Stimulated activated CD8-positive, alpha-beta memory T cell treated with anti-CD3 and anti-CD28 coated beads, Interleukin-7, amount 100 ng/mL, for 1 hour (primary cell): ENCODE data around the gene CNOT4.
"Not testable (repeated sequence)": the region's sequence is repeated elsewhere in the genome, so short reads cannot be mapped to it uniquely, and the experiment has no call there.

ENCODE experiments used
- DNase-seq, 2 donors: peaks; one replicate each; pipeline ENCODE4 v3.0.0-alpha.2; 2020; ENCODE audit warnings: low read depth in 2 of 2

CNOT4 gene

DNA sequence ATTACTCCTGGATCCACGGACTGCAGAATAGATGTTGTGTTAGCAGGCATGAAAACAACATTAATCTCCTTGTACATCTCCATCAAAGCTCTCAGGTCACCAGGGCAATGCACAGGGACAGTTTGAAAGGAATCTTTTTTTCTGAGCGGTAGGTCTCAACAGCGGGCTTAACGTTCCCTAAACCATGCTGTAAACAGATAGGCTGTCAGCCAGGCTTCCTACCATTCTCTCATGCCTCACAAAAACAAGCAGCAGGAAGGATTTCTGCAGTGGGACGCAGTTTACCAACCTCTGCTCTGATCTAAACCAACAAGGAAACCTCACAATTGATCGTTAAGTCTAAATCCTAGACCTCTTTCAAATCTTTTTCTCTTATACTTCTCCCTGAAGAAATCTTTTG lies 50.8 kb downstream of the CNOT4 start:
- DNase-seq, result no peak

DNA sequence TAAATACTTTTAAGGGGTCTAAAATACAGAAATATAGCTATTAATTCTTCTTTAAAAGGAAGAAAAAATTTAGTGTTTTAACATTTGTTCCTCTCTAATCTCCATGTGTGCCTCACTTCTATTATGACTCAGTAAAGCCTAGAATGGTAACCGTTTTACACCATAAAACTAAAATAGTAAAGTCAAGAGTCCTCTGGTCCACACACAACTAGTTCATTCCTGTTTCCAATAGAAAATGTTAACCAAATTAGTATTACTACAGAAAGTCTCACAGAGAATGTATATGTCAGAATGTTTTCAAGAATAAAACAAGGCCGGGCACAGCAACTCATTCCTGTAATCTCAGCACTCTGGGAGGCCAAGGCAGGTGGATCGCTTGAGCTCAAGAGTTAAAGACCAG lies 55.8 kb downstream of the CNOT4 start:
- no peak for DNase-seq

DNA sequence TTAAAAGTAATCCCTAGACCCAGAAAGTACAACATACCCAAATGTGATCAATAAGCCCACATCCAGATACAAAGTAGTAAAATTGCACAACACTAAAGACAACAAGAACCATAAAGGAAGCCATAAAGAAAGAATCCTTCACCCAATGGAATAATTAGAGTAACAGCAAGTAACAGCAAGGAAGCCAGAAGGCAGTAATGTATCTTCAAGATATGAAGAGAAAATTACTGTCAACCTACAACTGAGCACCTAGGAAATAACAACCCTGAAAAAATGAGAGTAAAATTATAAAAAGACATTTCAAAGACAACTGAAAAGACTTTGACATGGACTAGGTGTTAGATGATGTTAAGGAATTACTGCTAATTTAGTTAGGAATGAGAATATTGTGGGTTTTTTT lies 60.5 kb downstream of the CNOT4 start:
- DNase-seq, result no peak

DNA sequence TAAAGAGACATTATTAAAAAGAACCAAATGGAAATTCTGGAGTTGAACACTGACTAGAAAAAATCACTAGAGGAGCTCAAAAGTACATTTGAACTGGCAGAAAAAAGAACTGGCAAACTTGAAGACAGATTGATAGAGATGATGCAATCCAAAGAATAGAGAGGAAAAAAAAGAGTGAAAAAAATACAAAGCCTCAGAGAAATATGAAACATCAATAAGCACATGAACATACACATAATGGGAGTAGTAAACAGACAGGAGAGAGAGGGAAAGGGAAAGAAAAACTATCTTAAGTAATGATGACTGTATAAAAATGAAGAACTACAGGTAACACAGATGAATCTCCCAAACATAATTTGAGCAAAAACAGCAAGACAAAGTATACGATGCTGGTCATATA lies 61.1 kb downstream of the CNOT4 start:
- DNase-seq, result no peak

DNA sequence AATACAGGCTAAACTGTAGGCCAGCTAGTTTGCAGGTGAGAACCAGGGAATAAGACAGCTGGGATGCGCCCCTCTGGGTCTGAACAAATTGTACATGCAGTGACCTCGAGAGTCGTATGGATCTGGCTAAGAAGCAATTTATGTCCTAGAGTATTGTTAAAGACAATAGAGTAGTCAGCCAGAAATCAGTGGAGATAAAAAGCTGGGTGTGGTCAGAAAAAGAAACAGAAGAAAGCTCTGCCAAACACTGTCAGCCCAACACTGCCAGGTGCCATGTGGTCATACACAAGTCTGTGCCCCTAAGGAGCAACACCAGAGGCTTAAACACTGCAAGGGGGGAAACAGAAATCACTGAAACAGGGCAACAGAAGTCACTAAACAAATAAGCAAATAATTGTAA lies 62.2 kb downstream of the CNOT4 start:
- DNase-seq, result no peak

DNA sequence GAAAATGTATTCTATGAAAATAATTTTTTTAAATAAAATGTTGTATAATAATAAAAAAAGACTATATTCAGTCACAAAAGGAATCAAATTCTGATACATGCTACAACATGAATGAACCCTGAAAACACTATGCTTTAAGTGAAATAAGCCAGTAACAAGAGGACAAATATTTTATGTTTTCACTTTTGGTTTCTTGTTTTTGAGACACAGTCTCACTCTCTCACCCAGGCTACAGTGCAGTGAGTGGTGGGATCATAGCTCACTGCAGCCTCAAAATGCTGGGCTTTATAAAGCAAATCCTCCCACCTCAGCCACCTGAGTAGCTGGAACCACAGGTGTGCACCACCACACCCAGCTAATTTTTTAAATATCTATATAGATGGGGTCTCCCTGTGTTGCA lies 64.2 kb downstream of the CNOT4 start:
- DNase-seq, result no peak

DNA sequence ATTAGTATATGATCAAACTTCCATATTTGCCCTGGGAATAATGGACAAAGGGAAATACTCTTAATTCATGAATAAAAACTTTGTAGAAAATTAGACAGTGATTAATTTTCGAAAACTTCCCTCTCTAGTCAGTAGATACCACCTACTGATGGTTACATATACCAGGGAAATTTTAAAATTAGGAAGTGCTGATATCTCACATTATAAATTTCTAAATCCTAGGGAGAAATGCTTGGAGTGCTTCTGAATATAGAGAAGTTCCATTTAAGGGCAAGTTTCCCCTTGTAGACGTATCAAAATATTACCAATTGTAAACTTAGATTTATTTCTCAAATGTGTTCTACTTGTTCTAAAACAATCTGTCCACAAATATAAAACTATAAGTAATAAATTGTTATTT lies 64.6 kb downstream of the CNOT4 start:
- not testable (repeated sequence) for DNase-seq

DNA sequence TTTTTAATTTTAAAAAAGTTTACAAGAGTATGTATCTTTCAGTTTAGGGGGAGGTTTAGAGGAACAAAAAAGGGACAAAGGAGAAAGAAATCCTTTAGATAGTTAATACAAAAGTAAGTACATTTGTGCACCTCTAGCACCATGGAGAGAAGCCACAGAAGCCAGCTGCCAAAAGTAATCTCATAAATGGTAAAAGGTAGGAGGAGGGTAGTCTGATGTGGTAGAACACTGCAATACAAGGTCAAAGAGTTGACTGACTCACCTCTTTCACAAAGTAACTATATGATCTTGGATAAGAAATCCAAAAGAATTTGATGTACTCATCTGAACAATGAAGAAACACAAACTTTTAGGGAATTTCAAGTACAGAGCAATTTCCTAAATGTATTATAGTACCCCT lies 68.1 kb downstream of the CNOT4 start:
- no peak for DNase-seq

DNA sequence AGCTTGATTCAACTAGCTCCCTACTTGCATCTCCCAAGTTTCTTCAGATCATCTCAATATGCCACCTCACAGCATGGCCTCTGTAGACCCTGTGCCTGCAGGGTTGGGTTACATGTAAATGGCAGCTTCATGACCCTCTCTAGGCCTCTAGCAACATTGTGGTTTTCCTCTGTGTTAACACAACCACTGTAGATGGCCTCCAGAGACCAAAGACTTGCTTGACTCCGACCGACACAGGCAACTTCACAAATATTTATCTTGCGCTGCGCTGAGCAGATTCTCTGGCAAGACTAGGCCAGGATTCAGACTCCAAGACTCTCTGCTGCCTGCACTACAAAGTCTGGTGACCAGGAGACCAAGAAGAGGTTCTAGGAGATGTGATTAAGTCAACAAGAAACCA lies 75.9 kb downstream of the CNOT4 start:
- DNase-seq, result no peak

DNA sequence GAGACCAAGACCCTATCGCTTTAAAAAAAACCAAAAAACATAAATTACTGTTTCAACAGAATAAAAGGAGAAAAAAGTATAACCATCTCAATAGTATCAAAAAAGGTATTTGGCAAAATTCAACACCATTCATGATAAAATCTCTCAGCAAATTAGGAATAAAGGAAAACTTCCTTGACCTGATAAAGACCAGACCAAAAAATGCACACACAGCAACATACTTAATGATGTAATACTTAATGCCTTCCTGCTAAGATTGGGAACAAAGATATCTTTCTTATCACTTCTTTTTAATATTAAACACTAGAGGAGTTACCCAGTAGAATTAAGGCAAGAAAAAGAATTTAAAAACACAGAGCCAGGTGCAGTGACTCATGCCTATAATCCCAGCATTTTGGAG lies 79.3 kb downstream of the CNOT4 start:
- no peak for DNase-seq

DNA sequence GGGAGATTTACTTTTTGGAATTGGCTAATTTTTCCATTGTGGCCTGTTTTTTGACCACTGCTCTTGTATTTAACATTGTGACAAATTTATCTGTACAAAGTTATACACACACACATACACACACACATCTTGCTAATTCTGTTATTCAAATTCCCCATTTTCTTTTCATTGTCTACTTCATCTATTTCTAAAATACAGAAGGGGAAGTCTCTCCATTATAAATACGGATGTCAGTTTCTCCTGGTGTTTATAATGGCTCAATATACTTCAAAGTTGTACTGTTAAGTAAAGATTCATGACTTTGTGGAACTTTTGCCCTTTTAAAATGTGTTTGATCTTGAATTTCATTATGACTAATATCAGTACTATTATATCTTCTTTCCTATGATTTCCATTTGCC lies 81.0 kb downstream of the CNOT4 start:
- DNase-seq, result no peak

DNA sequence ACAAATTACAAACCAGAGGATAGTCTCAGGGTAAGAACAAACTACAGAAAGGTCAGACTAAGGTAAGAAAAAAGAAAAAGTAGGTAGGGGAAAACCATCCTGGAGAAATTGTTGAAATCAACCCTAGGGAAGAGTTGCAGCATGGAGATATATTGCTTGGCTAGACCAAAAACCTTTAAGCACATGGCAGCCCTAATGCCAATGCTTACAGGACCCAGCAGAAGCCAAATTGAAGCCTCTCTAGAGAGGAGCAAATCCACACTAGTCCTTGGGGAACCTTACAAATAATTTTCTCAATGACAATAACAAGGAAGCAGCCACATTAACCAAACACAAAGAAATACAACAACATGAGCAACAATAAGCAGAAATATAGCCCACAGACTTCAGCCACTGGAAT lies 81.9 kb downstream of the CNOT4 start:
- no peak for DNase-seq

DNA sequence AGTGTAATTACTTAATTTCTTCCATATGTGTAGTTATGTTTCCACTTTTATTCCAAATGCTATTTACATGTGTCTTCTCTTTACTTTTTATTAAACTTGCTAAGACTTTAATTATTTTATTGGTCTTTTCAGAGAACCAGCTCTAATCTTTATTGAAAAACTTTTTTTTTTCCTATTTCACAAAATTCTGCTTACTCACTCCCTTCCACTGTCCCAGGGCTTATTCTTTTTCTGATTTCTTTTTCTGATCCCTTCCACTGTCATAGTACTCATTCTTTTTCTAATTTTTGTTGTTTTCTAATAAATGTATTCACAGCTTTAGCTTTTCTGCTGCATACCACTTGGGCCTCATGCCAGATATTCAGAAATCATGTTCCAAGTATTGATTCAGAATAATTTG lies 82.7 kb downstream of the CNOT4 start:
- no peak for DNase-seq

DNA sequence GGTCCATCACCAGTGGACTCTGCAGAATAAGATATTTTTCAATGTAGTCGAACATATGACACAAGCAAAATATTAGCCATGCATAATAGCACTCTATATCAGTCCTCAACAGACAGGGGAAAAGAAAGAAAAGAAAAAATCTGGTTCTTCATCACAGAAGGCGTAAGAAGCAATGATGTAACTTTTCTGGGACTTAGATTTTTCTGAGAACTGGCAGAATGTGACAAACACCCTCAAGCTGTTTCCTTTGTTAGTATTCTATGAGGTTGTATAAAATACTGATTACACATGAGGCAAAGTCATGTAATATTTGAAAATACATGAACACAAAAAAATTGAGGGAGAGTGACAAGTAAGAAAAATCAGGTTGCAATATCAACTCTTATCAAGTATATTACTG lies 84.9 kb downstream of the CNOT4 start:
- no peak for DNase-seq

DNA sequence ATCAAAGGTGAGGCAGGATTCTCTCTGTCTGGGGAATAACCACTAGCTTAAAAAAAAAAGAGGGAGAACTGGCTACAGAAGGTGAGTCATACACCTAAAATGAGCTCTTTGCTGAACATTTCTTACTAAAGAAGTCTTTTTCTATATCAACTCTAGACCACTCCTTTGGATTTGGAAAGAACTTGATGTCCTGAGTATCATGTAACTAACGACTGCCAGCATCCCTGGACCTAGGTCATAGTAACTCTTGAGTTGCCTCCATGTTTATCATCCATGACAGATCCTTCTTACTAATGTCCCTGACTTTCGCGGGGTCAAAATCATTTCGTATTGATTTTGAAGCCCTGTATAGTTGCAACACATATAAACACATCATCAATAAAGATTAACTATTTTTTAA lies 89.1 kb downstream of the CNOT4 start:
- DNase-seq, result no peak

DNA sequence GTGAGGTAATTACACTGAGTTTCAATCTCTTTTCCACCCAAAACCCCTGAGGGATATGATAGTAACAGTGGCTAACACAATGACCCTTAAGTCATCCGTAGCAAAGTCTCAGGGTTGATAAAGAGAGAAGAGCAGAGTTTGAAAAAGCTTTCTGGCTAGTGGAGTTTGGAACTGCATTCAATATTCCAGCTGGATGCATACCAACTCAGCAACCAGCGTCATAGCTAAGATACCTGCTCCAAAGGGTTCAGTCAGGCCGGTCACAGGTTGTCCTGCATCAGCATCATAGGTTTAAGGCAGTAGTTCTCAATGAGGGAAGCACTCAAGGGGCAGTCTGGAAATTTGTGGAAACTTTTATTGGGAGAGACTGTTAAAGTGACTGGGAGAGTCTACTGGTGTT lies 93.5 kb downstream of the CNOT4 start:
- no peak for DNase-seq

DNA sequence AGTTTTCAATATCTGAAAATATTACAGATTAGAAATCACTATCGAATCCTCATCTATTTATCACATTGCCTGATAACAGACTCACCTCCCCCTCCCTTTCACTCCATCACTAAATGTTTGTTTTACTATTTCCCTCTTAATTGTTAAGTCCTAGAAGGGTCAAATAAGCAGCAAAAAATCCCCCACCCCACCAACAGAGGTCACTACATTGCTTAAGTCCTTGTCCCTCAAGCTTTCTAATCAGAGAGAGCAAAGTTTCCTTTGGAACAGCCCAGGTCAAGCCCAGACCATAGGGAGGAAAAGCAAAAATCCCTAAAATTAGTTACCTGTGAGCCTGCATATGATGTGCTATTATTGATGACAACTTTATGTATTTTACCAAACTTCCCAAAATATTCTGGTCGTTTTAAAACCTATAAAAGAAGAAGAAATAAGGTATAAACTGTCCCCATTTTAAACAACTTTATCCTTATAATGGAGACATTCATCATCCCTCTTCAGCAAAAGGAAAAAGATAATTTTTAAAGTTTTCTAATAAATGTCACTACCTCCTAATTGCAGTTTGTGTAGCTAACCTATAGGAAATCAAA lies 95.0 kb downstream of the CNOT4 start:
- DNase-seq, result no peak

DNA sequence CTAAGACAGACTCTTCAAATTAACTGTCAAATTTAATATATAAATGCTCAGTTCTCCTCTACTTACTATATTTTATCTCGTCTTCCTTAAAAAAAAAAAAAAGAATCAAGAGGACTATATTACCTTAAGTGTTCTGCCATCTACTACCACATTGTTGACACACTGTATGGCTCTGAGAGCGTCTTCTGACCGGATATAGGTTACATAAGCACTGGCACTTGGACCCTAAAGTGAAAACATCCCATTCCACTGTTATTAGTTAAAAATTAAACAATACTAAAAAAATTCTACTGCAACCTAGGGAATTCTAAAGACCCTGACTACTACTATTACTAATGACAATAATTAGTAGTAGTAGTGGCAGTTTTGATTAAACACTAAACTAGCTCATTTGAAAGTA lies 95.7 kb downstream of the CNOT4 start:
- DNase-seq, result no peak

DNA sequence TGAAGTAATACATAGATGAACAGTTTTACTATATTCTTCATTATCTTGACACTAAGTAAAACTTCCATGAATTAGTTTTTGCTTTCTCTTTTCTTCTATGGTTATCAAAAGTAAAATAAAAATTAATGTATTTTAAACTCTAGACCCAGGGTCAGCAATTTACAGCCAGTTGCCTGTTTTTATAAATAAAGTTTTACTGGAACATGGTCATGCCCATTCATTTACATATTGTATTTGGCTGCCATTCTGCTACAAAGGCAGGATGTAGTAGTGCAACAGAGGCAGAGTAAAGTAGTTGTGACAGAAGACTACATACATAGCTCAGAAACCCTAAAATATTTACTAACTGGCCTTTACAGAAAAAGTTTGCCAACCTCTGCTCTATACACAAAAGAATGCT lies 98.8 kb downstream of the CNOT4 start:
- no peak for DNase-seq

DNA sequence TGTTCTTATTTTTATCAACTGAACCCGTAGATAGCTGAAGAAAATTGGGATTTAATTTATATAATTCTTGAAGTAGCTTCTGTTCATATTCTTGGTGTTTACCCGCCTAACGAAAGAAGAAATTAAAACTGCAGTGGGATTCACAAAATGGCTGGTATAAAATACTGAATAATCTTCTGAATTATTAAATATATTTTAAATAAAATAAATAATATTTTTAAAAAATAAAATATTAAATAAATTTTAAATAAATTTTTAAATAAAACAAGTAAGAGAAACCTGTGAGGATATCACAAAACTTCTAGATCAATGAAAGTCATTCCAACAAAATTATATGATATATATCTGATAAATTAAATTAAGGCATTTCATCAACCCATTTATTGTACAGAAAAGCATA lies 99.4 kb downstream of the CNOT4 start:
- DNase-seq, result no peak

DNA sequence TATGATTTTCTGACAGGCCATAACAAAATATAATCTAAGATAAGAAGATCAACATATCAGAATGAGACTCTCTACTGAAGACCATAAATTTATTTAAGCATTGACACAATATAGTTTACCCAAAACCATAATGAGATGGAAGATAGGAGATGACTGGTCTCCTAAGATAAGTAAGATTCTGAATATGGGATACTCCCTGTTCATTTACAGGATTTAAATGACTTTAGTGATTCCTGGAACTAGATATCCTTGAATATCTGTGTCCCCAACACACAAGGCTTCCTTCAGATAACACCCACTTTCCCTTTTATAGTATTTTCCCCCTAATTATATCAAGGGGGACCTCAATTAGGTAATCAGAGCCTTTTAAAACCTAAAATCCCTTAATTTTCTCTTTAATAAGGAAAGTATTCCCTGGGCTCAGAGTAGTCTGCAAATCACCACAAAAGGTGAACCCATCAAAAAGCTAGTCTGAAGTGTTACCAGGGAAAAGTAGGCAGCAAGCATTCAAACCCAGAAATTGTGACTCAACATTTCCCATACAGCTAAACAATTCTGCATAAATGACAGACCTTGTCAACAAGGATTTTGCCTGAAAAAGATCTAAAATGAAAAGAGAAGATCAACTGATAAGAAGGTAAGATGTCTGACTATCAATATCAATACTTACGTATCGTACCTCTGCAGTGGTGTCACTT lies 99.9 kb downstream of the CNOT4 start:
- DNase-seq, result no peak

DNA sequence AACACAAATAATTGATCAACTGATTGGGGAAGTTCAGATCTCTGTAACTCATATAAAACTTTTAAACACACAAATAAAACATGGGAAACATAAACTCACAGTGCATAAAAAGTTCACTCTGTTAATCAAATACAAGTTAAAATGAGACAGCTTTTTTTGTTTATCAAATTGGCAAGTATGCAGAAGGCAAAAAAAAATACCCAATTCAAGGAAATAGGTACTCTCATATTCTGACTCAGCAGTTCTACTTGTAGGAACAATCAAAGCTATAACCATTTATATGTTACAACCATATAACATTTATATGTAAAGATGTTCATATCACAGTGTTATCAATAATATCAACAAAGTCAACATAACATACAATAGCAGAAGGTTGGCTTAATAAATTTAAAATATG lies 102.0 kb downstream of the CNOT4 start:
- no peak for DNase-seq

DNA sequence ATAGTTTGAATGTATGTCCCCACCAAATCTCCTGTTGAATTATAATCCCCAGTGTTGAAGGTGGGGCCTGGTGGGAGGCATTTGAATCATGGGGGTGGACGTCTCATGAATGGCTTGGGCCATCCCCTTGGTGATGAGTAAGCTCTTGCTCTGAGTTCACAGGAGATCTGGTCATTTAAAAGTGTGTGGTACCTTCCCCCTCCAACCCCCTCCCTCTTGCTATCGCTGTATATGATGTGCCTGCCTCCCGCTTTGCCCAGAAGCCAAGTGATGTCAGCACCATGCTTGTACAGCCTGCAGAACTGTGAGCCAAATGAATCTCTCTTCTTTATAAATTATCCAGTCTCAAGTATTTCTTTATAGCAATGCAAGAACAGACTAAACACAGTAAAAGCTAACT lies 103.0 kb downstream of the CNOT4 start:
- no peak for DNase-seq

DNA sequence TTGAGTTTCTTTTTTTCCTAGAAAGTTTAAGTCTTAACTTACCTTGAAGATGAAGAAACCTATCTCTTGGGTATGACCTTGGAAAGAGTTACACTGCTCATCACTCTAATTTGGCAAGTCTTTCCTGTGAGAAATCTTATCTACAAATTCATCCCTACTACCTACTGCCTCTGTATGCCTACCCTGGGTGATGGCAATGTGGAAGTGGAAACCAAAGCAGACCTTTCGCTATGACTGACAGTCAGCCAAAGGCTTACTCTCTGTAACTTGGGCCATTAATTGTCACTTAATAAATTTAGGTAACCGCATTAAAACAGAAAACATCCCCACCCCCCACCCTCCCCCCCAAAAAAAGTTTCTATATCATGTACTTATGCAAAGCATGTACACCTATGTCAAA lies 103.9 kb downstream of the CNOT4 start:
- no peak for DNase-seq
